Skeletal muscle tissue (tissue), 4 donors: ENCODE data around the gene CAPN10. TPM values are rescaled to one million over a fixed set of nuclear protein-coding genes. Genes with fewer than 3 reads are reported as not detected.
A peak's percentile ranks its signal among the peaks of the same experiment; 100 is the strongest.
"Not testable (repeated sequence)": the region's sequence is repeated elsewhere in the genome, so short reads cannot be mapped to it uniquely, and the experiment has no call there.

Experiments used
- H3K27ac ChIP-seq: one replicate; pipeline ENCODE4 v1.7.0; 2013; ENCODE audit warnings: mild to moderate bottlenecking, low read depth, low read length, inconsistent platforms
- H3K27me3 ChIP-seq, 3 donors: one replicate each; pipeline ENCODE4 v1.7.0; 2013; ENCODE audit warnings: low read length in 3 of 3; ENCODE audit not compliant: control insufficient read depth in 3 of 3, insufficient read depth in 3 of 3
- H3K36me3 ChIP-seq, 3 donors: one replicate each; pipeline ENCODE4 v1.7.0; 2013; ENCODE audit warnings: low read length in 3 of 3; ENCODE audit not compliant: control insufficient read depth in 3 of 3, insufficient read depth in 3 of 3
- H3K4me1 ChIP-seq, 3 donors: one replicate each; pipeline ENCODE4 v1.7.0; 2013; ENCODE audit warnings: low read length in 3 of 3, mild to moderate bottlenecking in 3 of 3; ENCODE audit not compliant: control insufficient read depth in 3 of 3, insufficient read depth in 3 of 3
- H3K4me3 ChIP-seq, 3 donors: one replicate each; pipeline ENCODE4 v1.7.0; 2013; ENCODE audit warnings: low read length in 3 of 3
- H3K9ac ChIP-seq, 3 donors: one replicate each; pipeline ENCODE4 v1.7.0; 2013; ENCODE audit warnings: low read length in 3 of 3, mild to moderate bottlenecking in 3 of 3, moderate library complexity in 2 of 3, low read depth in 1 of 3
- H3K9me3 ChIP-seq, 3 donors: one replicate each; pipeline ENCODE4 v1.7.0; 2013; ENCODE audit warnings: low read length in 3 of 3; ENCODE audit not compliant: control insufficient read depth in 3 of 3
- total RNA-seq: library from RNA; depleted of rRNA; stranded (reverse); fragments of >200 nt; gene quantifications from one replicate; pipeline ENCODE4 v1.2.3, GENCODE V29; 2014
- donor health status: Osteomylitis.

The CAPN10 gene
- 12.0 TPM for total RNA-seq

GRCh38 chr2:240586198-240586918 lies at the start of gene CAPN10:
Gene CAPN10 (plus strand): TSS chr2:240586734. CDS start chr2:240586912, 178 bp downstream.
- Histone ChIP-seq H3K9me3 (no peaks in the 10 kb centered on the region), H3K36me3 (peaks cover 14 to 19% (median 16%) of the 10 kb centered on the region in 3 donors), H3K4me1 (peaks cover 31 to 47% (median 31%) of the 10 kb centered on the region in 3 donors), H3K27me3 (no peaks in the 10 kb centered on the region), H3K27ac (peak within 1 kb of the TSS; percentile 92), H3K4me3 (peak within 1 kb of the TSS; percentile 96 to 98 (median 98)), H3K9ac (peak within 1 kb of the TSS; percentile 98 to 99 (median 99))

GRCh38 chr2:240538031-240538780 lies 48.3 kb upstream of the CAPN10 start:
- H3K9ac ChIP-seq = no peak overlapping the region
- H3K4me1 ChIP-seq = no peaks in the 10 kb centered on the region
- H3K36me3 ChIP-seq = peaks cover 2 to 12% (median 12%) of the 10 kb centered on the region in 3 donors
- H3K4me3 ChIP-seq = no peak overlapping the region
- no peaks in the 10 kb centered on the region for H3K9me3 ChIP-seq
- H3K27ac ChIP-seq = no peak overlapping the region
- no peaks in the 10 kb centered on the region for H3K27me3 ChIP-seq

GRCh38 chr2:240539101-240539500 lies 47.4 kb upstream of the CAPN10 start:
- H3K9me3 ChIP-seq, H3K4me1 ChIP-seq, H3K27me3 ChIP-seq, H3K9ac ChIP-seq, H3K4me3 ChIP-seq, H3K27ac ChIP-seq: not testable (repeated sequence)
- H3K36me3 ChIP-seq = peaks cover 2 to 12% (median 9%) of the 10 kb centered on the region in 3 donors

- Histone ChIP-seq H3K27me3 (no peaks in the 10 kb centered on the region), H3K9ac (no peak overlapping the region), H3K4me1 (no peaks in the 10 kb centered on the region), H3K9me3 (no peaks in the 10 kb centered on the region), H3K27ac (no peak overlapping the region), H3K36me3 (peaks cover 2 to 12% (median 9%) of the 10 kb centered on the region in 3 donors), H3K4me3 (no peak overlapping the region)
Observed at GRCh38 chr2:240539906-240540305, 46.6 kb upstream of the CAPN10 start.

- Histone ChIP-seq H3K27me3 (no peaks in the 10 kb centered on the region), H3K9ac (no peak overlapping the region), H3K4me3 (no peak overlapping the region), H3K9me3 (no peaks in the 10 kb centered on the region), H3K36me3 (peaks cover 9 to 10% (median 9%) of the 10 kb centered on the region in 3 donors), H3K4me1 (peaks cover 0 to 4% (median 0%) of the 10 kb centered on the region in 3 donors), H3K27ac (no peak overlapping the region)
Observed at GRCh38 chr2:240551288-240551687, 35.2 kb upstream of the CAPN10 start.

- Histone ChIP-seq H3K36me3 (peaks cover 9 to 10% (median 9%) of the 10 kb centered on the region in 3 donors), H3K9me3 (no peaks in the 10 kb centered on the region), H3K4me1 (peaks cover 0 to 4% (median 0%) of the 10 kb centered on the region in 3 donors), H3K9ac (no peak overlapping the region), H3K27me3 (no peaks in the 10 kb centered on the region), H3K4me3 (no peak overlapping the region), H3K27ac (no peak overlapping the region)
Observed at GRCh38 chr2:240551811-240552210, 34.7 kb upstream of the CAPN10 start.

GRCh38 chr2:240553956-240554480 lies 32.5 kb upstream of the CAPN10 start:
- no peak overlapping the region for H3K27ac ChIP-seq
- no peaks in the 10 kb centered on the region for H3K27me3 ChIP-seq
- H3K9ac ChIP-seq = no peak overlapping the region

GRCh38 chr2:240554767-240555493 lies 31.6 kb upstream of the CAPN10 start:
- Histone ChIP-seq H3K9ac (no peak overlapping the region), H3K27ac (no peak overlapping the region), H3K4me3 (no peak overlapping the region), H3K4me1 (peaks cover 17 to 28% (median 23%) of the 10 kb centered on the region in 3 donors), H3K9me3 (no peaks in the 10 kb centered on the region), H3K36me3 (peaks cover 9 to 10% (median 9%) of the 10 kb centered on the region in 3 donors), H3K27me3 (no peaks in the 10 kb centered on the region)

More at GRCh38 chr2:240553956-240554480, 32.5 kb upstream of the CAPN10 start:
- Histone ChIP-seq H3K4me1 (peaks cover 11 to 19% (median 16%) of the 10 kb centered on the region in 3 donors), H3K9me3 (no peaks in the 10 kb centered on the region), H3K4me3 (no peak overlapping the region), H3K36me3 (peaks cover 9 to 10% (median 9%) of the 10 kb centered on the region in 3 donors)

- H3K36me3 ChIP-seq = peaks cover 9 to 10% (median 9%) of the 10 kb centered on the region in 3 donors
Observed at GRCh38 chr2:240555541-240556250, 30.8 kb upstream of the CAPN10 start.

More at GRCh38 chr2:240555541-240556250, 30.8 kb upstream of the CAPN10 start:
- Histone ChIP-seq H3K4me1 (peaks cover 19 to 29% (median 25%) of the 10 kb centered on the region in 3 donors), H3K9ac (no peak overlapping the region), H3K27me3 (no peaks in the 10 kb centered on the region), H3K4me3 (no peak overlapping the region), H3K9me3 (no peaks in the 10 kb centered on the region), H3K27ac (no peak overlapping the region)
